Stimulated activated CD4-positive, alpha-beta T cell treated with anti-CD3 and anti-CD28 coated beads, Interleukin-1b, Interleukin-23, amount 100 ng/mL, for 4 hours (primary cell): ENCODE data around the gene NFATC1.

Experiments
- DNase-seq, 2 donors: peaks; one replicate each; pipeline ENCODE4 v3.0.0-alpha.2; 2020; ENCODE audit warnings: low read depth in 2 of 2

The NFATC1 gene

DNA sequence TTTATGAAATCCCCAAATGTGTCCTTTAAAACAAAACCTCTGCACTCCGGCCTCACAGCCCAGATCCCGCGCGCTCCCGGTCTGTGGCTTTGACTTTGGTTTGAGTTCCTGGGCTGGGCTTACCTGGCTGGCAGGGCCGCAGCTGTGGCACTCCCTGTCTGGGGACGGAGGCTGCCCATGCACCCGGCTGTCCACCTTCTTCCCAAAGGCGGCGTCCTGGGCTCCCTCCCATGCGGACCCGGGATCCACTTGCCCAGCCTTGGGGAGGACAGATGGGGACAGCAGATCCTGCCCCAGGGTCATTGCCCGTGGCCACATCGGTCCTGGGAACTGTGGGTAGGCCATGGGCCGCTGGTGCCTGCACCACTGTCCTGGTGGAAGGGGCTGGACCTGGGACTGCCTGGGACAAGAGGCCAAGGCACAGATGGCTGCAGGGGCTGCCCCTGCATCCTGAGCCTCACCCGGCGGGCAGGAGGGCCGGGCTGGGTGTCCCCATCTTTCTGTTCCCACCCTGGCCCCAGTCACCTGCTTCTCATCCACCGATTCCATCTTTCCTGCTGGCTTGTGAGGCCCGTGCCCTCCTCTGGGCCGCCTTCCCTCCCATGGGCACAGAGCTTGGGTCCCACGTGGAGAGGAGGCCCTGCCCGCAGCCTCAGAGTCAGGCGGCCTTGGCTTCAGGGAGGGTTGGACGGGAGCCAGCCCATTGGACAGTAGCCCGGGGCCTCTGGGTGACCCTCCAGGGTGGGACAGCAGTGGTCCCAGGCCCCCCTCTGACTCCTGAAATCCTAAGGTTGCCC is 27.7 kb downstream of the NFATC1 start:
- DNase-seq, result no peak

- DNase-seq, result no peak
Observed at GRCh38 chr18:79424008-79424565, 28.4 kb downstream of the NFATC1 start.

DNA sequence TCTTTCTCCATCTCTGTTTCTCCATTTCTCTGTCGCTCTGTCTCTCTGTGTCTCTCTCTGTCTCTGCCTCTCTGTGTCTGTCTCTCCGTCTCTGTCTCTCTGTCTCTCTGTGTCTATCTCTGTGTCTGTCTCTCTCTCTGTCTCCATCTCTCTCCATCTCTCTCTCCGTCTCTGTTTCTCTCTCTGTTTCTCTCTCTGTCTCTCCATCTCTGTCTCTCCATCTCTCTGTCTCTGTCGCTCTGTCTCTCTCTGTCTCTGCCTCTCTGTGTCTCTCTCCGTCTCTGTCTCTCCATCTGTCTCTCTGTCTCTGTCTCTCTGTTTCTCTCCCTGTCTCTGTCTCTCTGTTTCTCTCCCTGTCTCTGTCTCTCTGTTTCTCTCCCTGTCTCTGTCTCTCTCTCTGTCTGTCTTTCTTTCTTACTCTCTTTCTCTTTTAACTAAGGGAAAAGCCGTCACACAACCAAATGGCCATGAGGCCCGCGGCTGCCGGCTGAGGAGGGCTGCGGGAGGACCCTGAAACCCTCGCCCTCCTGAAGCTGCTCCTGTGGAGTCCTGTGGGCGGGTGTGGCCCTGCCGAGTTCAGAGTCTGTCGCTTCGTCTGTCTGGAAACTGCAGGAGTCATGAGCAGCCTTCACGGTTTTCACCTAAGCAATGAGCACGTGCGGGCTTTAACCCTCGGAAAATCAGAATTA is 29.3 kb downstream of the NFATC1 start:
- no peak for DNase-seq

DNA sequence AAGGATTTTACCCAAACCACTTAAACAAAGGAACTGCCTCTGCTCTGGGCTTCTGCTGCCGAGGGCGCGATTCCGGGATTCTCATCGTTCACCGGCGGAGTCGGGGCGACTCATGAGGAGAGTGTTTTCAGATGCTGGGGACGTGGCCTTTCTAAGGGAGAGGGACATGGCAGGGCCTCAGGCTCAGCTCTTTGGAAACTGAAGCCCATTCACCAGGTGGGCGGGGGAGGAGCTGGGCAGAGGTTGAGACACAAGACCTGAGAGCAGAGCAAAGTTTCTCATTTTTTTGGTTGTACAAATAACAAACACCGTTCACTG is 29.8 kb downstream of the NFATC1 start:
- no peak for DNase-seq

DNA sequence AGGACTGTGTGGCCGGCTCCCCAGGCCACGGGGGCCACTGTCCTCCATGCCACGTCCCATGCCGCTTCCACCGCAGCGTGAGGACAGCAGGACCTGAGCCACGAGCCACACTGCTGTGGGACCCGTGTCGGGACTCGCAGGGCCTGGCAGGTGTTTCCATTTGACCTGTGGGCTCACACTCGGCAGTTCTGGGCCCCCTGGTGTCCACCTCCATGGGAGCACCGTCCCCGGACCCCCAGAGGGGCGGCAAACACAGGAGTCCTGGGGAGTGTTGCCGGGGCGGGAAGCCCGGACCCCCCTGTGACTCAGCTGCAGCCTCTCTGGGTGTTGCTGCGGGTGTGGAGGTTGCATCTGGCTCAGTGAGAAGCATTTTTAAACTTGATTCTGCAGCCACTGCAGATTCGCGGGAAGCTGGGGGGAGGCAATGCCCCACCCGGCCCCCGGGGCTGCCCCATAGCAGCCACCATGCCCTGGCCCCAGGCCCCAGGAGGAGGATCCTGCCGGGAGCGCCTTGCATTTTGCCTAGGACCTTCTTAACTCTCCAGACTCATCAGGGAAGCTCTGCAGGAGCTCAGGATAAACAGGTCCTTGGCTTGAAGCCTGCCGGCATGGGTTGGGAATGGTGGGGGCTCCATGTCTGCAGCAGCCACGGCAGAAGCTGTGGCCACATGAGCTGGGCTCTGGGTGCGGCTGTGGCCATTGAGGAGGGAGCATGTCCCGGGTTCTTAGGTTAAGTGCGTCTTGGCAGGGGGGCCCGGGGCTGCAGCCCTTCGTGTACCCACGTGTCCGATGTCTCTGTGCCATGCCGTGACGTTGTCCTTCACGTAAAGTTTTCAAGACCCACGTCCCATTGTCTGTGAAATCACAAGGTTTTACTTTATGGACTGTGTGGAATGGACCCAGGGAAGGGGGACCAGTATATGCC is 30.9 kb downstream of the NFATC1 start:
- no peak for DNase-seq

DNA sequence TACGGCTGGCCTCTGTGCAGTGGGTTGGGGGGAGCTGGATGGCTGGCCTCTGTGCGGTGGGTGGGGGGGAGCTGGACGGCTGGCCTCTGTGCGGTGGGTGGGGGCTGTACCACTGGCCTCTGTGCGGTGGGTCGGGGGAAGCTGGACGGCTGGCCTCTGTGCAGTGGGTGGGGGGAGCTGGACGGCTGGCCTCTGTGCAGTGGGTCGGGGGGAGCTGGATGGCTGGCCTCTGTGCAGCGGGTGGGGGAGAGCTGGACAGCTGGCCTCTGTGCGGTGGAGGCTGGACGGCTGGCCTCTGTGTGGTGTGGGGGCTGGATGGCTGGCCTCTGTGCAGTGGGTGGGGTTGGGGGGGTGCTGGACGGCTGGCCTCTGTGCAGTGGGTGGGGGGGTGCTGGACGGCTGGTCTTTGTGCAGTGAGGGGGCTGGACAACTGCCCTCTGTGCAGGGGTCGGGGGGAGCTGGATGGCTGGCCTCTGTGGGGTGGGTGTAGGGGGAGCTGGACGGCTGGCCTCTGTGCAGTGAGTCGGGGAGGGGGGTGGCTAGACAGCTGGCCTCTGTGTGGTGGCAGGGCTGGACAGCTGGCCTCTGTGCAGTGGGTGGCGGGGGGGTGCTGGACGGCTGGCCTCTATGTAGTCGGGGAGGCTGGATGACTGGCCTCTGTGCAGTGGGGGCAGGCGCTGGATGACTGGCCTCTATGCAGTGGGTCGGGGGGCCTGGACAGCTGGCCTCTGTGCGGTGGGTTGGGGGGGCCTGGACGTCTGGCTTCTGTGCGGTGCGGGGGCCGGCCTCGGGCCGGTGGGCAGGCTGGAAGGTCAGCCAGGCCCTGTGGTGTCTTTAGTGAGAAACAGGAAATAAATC is 31.9 kb downstream of the NFATC1 start:
- no peak for DNase-seq

DNA sequence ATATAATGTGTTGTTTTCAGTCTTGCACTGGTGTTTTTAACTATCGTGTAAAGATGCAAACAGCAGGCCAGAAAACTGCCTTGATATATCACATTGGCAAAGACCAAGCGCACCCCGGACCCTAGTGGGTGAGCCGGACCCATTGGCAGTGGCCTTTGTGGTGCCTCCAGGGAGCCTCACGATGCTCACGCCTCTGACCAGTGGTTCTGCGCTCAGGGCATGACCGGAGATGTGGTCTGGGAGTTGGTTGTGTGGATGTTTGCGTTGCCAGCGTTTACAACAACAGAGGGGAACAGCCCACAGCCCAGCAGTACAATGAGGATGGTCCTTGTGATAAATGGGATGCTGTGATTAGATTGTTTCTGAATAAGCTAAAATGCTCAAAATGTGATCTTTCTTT is 32.6 kb downstream of the NFATC1 start:
- DNase-seq, result no peak

GRCh38 chr18:79429381-79429780 is 33.7 kb downstream of the NFATC1 start:
- DNase-seq, result no peak

GRCh38 chr18:79429785-79430281 is 34.1 kb downstream of the NFATC1 start:
- DNase-seq, result no peak

DNA sequence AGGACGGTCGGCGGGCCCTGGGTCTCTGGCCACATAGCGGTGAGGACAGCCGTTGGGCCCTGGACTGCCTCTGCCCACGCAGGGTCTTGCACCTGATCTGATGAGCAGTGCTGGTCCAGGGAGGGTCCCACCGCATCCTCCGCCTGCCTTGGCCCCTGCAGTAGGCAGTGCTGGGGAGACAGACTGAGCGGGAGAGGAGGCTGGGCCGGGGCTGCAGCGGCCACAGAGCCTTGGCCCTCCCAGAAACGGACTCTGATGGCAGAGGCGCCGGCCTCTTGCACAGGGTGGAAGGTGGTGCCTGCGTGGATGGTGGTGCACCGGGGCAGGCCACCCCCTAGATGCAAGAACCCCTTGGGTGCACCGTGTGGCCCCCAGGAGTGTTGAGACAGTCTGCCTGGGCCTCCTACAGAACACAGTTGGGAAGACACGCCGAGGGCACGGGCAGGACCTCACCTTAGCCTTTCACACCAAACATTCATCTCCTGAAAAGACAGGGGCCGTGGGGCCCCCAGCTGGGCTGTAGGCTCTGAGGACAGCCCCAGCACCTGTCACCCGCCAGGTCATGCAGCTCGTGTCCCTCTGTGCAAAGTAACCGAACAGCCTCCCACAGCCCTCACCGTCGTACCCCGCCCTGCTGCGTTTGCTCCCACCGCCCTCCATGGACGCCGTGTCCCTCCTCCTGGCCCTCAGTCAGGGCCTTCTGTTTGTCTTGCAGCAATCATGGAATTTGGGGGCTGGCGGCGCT is 36.8 kb downstream of the NFATC1 start:
- no peak for DNase-seq

DNA sequence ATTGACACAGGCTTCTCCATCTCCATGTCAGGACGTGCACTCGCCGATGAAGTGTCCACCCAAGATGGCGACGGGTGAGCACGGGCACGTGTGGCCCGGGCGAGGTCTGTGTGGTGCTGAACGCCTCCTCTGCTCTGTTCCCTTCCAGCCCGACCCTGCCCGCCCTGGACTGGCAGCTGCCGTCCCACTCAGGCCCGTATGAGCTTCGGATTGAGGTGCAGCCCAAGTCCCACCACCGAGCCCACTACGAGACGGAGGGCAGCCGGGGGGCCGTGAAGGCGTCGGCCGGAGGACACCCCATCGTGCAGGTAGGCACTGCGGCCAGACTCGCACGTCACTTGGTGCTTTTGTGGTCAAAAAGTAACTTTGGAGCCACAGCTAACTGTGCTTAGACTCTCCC is 37.7 kb downstream of the NFATC1 start:
- DNase-seq, result no peak

- DNase-seq, result no peak
Observed at GRCh38 chr18:79434607-79435401, 39.1 kb downstream of the NFATC1 start.

GRCh38 chr18:79436556-79437275 is 41.0 kb downstream of the NFATC1 start:
- no peak for DNase-seq

GRCh38 chr18:79438089-79438897 is 42.6 kb downstream of the NFATC1 start:
- no peak for DNase-seq

- DNase-seq, result peak in 1 of 2 donors; percentile 30
Observed at GRCh38 chr18:79438898-79439627, 43.3 kb downstream of the NFATC1 start.

- no peak for DNase-seq
Observed at GRCh38 chr18:79439628-79440023, 43.9 kb downstream of the NFATC1 start.
